ENCODE results near the gene MYOCOS.

Gene MYOCOS

DNA sequence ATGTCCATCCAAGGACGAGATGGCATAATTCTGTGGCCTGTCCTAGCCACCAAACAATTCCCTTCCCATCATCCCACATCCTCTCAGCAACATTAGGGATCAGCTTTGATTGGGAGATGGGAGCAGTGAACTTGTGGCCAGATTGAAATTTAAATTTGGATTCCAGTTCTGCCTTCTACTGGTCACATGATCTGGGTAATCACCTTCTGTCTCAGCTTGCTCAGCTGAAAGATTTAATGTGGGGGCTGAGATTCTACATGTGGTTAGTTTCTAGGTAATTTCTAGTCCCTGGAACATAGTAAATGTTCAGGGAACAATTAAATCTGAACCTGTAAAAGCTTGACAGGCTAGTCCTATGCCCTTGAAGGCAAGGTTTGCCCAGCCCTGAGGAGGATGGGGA lies 3.2 kb downstream of the MYOCOS start:
- DNase-seq (ENCODE audit: low read depth): no peak
- TF ChIP-seq, protein P1, sequence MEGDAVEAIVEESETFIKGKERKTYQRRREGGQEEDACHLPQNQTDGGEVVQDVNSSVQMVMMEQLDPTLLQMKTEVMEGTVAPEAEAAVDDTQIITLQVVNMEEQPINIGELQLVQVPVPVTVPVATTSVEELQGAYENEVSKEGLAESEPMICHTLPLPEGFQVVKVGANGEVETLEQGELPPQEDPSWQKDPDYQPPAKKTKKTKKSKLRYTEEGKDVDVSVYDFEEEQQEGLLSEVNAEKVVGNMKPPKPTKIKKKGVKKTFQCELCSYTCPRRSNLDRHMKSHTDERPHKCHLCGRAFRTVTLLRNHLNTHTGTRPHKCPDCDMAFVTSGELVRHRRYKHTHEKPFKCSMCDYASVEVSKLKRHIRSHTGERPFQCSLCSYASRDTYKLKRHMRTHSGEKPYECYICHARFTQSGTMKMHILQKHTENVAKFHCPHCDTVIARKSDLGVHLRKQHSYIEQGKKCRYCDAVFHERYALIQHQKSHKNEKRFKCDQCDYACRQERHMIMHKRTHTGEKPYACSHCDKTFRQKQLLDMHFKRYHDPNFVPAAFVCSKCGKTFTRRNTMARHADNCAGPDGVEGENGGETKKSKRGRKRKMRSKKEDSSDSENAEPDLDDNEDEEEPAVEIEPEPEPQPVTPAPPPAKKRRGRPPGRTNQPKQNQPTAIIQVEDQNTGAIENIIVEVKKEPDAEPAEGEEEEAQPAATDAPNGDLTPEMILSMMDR (IDR thresholded peaks at IDR 0.05; ENCODE audit: low read depth, low read length, missing control alignments): no peak
- no peak overlapping the region for H3K4me3 ChIP-seq (ENCODE audit: low read depth, low read length)

DNA sequence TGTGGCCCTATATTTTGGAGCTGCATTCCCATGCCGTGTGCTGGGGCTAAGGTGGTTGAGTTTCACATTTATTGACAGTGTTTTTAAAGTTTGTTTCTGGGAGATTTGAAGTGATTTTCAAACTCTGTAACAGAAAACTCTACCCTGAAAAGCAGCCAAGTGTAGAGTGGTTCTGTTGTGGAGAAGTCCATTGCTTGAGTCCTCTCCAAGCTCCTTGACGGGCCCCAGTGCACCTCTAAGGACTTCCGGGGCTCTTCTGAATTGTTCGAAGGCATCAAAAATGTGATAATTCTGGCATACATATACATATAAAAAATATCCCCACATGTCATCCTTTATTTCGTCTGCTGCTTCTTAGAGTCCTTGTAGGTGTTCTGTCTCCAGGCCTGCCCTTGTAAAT lies 5.0 kb downstream of the MYOCOS start:
- H3K4me3 ChIP-seq (ENCODE audit: low read depth, low read length): no peak overlapping the region
- TF ChIP-seq, protein P1 (IDR thresholded peaks at IDR 0.05; ENCODE audit: low read depth, low read length, missing control alignments): no peak
- no peak for DNase-seq (ENCODE audit: low read depth)

DNA sequence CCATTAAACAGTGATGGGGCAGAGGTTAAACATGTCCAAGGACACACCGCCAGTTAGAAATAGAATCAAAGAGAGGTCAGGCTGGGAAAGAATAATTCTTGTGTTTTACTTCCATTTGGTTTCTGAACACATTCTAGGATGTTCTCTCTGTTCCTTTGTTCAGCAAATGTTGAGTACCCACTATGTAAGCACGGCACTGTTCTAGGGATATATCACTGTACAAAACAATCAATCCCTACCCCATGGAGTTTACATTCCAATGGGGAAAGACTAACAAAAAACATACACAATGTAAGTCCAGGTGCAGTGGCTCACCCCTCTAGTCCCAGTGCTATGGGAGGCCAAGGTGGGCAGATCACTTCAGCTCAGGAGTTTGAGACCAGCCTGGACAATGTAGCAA lies 6.2 kb downstream of the MYOCOS start:
- DNase-seq (ENCODE audit: low read depth): no peak
- H3K4me3 ChIP-seq (ENCODE audit: low read depth, low read length): no peak overlapping the region
- TF ChIP-seq, protein P1 (IDR thresholded peaks at IDR 0.05; ENCODE audit: low read depth, low read length, missing control alignments): no peak

DNA sequence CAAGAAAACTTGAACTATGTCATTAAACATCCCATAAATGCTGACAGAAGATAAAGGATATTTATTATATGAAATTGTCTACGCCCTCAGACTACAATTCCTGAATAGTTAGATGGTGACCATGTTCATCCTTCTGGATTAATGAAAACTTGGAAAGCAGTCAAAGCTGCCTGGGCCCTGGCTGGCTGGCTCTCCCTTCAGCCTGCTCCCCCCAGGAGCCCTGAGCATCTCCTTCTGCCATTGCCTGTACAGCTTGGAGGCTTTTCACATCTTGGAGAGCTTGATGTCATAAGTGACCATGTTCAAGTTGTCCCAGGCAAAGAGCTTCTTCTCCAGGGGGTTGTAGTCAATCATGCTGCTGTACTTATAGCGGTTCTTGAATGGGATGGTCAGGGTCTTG lies 13.6 kb downstream of the MYOCOS start:
- TF ChIP-seq, protein P1 (IDR thresholded peaks at IDR 0.05; ENCODE audit: low read depth, low read length, missing control alignments): no peak
- no peak for DNase-seq (ENCODE audit: low read depth)

DNA sequence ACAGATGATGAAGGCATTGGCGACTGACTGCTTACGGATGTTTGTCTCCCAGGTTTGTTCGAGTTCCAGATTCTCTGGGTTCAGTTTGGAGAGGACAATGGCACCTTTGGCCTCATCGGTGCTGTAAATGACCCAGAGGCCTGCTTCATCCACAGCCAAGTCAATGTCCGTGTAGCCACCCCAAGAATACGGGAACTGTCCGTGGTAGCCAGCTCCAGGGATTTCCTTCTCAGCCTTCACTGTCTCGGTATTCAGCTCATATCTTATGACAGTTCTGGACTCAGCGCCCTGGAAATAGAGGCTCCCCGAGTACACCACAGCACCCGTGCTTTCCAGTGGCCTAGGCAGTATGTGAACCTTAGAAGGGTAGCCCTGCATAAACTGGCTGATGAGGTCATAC lies 14.1 kb downstream of the MYOCOS start:
- no peak for DNase-seq (ENCODE audit: low read depth)
- no peak overlapping the region for H3K4me3 ChIP-seq (ENCODE audit: low read depth, low read length)
- TF ChIP-seq, protein P1 (IDR thresholded peaks at IDR 0.05; ENCODE audit: low read depth, low read length, missing control alignments): no peak

More for the DNA sequence above, 13.6 kb downstream of the MYOCOS start:
- no peak overlapping the region for H3K4me3 ChIP-seq (ENCODE audit: low read depth, low read length)

DNA sequence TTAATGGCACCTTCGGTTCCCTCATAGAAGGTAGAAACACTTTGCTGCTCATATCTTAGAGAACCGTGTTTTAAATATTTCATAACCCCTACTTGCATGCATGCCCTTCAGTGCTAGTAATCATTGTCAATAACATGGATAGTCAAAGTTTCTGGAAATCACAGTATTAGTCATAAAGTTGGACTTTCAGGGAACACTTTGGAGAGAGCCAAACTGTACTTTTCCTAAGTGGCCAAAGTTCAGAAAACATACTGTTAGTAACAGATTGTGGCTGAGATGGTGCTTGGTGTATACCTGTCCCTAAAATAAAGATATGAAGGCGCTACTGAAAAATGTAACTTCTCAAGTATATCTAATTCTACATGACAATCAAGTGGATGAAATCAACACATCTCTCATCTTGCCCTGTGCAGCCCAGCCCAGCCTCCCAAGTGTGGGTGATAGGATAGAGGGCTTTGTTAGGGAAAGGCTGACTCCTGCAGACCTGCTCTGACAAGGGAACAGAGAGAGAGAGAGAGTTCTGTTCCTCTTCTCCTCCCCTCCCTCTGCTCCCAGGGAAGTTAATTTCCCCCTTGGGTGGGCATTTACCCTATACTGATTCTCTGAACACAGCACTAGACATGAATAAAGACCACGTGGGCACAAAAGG lies 16.0 kb downstream of the MYOCOS start:
- no peak for DNase-seq (ENCODE audit: low read depth)
- TF ChIP-seq, protein P1 (IDR thresholded peaks at IDR 0.05; ENCODE audit: low read depth, low read length, missing control alignments): no peak
- no peak overlapping the region for H3K4me3 ChIP-seq (ENCODE audit: low read depth, low read length)

DNA sequence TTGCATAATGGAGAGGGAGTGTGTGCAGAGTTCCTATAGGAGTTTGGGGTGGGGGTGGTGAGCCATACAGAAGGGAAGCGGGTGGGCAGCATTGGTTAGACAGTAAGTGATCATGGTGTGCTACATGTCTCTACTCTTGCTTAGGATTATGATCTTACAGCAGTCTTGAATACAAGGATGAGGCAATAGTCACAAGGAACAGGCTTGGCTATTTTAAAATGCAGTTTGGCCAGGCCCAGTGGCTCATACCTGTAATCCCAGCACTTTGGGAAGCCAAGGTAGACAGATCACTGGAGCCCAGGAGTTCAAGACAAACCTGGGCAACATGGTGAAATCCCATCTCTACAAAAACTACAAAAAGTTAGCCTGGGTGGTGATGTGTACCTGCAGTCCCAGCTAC lies 18.2 kb downstream of the MYOCOS start:
- no peak overlapping the region for H3K4me3 ChIP-seq (ENCODE audit: low read depth, low read length)
- TF ChIP-seq, protein P1 (IDR thresholded peaks at IDR 0.05; ENCODE audit: low read depth, low read length, missing control alignments): no peak
- no peak for DNase-seq (ENCODE audit: low read depth)
